Fibroblast of lung (primary cell): ENCODE data around the gene RARS1.

Source experiments
- CTCF ChIP-seq, 2 donors: IDR thresholded peaks in 1 of 2; conservative IDR thresholded peaks in 1 of 2; 1 replicate in 1 of 2; 2 replicates in 1 of 2; pipeline ENCODE4 v1.5.1; 2011 to 2012; ENCODE audit warnings: low read length in 2 of 2, control low read depth in 1 of 2, inconsistent platforms in 1 of 2, low read depth in 1 of 2, mild to moderate bottlenecking in 1 of 2
- EZH2 ChIP-seq: IDR thresholded peaks from 2 replicates; pipeline ENCODE4 v1.5.1; 2012; ENCODE audit warnings: low read length, control low read depth, mild to moderate bottlenecking; ENCODE audit errors: missing control alignments

- TF ChIP-seq CTCF (conservative IDR thresholded peaks at IDR 0.05 in 1 of 2, IDR thresholded peaks at IDR 0.05 in 1 of 2; ENCODE audit: low read depth in 1 of 2, low read length in 2 of 2) (no peak), EZH2 (no peak)
Measured at GRCh38 chr5:168443950-168444700, 42.1 kb upstream of the RARS1 start.
